HG03575 (cell line): ENCODE measurements around the gene CDH8.

ENCODE experiments used
- ATAC-seq: cut with Tn5 transposase; IDR thresholded peaks from one replicate; pipeline ENCODE4 v1.9.1; 2021; ENCODE audit not compliant: unreplicated experiment, insufficient number of reproducible peaks, low FRiP score; ENCODE audit errors: extremely low read depth

The CDH8 gene, protein sequence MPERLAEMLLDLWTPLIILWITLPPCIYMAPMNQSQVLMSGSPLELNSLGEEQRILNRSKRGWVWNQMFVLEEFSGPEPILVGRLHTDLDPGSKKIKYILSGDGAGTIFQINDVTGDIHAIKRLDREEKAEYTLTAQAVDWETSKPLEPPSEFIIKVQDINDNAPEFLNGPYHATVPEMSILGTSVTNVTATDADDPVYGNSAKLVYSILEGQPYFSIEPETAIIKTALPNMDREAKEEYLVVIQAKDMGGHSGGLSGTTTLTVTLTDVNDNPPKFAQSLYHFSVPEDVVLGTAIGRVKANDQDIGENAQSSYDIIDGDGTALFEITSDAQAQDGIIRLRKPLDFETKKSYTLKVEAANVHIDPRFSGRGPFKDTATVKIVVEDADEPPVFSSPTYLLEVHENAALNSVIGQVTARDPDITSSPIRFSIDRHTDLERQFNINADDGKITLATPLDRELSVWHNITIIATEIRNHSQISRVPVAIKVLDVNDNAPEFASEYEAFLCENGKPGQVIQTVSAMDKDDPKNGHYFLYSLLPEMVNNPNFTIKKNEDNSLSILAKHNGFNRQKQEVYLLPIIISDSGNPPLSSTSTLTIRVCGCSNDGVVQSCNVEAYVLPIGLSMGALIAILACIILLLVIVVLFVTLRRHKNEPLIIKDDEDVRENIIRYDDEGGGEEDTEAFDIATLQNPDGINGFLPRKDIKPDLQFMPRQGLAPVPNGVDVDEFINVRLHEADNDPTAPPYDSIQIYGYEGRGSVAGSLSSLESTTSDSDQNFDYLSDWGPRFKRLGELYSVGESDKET

DNA sequence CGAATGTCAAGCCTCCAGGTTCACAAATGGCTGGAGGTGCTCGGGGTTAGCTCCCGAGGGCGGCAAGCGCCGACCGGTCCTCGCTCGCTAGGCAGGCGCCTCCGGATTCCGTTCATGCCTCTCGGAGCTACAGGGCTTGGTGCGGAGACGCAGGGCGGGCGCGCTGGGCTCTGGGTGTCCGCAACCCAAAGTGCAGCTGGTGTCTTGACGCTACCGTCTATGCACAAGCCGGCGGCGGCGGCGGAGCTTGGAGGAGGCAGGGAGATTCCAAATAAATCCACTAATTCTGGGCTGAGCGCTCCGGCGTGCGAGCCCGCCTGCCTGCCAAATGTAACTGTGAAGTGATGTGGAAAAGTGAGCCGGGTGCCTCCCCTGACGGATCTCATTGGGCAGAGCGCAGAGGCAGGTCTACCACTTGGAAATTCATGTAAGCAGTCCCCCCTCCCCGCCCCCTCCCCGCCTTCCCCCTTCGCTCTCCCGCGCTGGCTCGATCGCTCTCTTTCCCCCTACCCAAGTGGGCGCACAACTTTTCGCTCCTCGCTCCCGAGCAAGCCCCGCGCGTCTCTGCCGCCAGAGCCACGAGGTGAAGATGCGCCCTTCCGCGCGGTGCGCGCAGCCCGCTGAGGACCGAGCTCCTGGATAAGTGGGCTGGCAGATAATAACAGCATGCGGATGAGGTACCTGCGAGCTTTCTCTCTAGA lies at the start of gene CDH8:
Gene CDH8, minus strand, starts transcription at position 338 of the 701 bp plus-strand sequence. CDS start 15,035 bp downstream, outside the sequence.
- ATAC-seq = no peak

DNA sequence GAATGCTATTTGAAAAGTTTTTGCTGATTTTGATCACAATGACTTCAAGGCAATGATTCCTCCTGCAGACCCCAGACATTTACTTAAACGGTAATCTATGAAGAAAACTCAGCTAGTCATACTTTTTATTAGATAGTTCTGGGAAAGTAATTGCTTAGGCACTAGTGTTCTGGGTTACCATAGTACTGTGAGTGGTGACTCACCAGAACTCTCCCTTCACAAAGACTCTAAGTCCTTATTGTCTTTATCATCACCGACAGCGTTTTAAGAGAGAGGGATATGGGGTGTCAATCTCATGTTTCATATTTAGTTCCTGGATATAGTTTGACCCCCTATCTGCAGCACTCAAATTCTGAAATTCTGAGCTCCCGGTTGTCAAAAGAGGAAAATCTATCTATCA lies 43.0 kb upstream of the CDH8 start:
- no peak for ATAC-seq

DNA sequence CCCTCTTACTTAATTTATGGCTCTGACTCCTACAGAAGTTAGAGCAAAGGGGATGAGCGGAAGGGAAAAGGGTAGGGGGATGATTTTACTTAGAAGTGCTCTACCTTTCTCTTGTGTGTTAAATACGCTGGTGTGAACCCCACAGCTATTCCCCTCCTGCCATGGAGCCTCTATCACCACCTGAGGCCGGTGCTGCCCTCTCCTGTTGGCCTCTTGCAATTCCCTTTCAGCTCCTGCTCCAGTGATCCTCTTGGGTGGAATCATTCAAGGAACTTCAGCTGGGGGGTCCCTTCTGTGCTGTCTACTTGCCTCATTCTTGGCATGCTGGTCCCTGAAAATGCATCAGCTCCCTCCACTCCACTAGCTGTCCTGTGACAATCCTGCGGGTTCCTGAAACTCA lies 41.8 kb upstream of the CDH8 start:
- ATAC-seq = no peak

DNA sequence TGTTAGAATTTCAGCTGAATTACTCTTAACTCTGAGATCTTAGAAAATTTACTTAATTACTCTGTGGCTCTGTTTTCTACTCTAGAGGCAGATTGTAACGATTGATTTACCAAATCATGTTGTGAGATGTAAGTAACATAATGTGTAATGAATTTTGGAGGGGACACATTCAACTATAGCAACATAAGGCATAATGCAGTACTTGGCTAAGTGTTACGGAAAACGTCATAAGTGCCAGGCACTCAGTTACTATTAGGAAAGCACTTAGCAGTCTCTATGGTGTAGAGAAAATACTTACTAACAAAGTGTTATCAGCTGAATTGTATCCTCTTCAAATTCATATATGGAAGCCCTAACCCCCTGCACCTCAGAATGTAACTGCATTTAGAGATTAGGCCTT lies 40.6 kb upstream of the CDH8 start:
- no peak for ATAC-seq

DNA sequence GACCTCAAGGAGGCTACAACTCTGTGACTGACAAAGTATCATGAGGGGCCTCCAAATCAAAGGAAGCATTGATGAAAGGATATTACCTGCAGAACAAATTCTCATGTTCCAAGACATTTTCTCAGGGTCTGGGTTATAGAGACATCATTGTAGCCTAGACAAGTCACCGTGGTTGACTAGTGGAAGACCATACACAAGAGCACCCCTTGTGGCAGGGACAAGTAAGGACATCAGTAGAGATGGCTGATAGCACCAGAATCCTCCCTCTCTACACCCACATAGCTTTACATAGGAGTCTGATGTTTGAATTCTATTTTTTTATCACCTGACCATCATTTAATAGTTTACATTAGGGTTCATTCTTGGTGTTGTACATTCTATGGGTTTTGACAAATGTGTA lies 32.5 kb upstream of the CDH8 start:
- no peak for ATAC-seq

DNA sequence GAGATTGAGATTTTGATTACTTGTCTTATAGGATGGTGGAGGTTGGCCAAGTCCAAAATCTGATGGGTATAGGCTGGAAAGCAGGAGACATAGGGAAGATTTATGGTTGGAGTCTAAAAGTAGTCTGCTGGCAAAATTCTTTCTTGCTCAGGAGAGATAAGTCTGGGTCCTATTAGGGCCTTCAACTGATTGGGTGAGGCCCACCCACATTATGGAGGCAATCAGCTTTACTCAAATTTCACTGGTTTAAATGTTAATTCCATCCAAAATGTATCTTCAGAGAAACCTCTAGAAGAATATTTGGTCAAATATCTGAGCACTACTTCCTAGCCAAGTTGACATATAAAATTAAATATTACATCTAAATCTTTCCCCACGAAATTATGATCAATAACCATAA lies 31.7 kb upstream of the CDH8 start:
- ATAC-seq = no peak

DNA sequence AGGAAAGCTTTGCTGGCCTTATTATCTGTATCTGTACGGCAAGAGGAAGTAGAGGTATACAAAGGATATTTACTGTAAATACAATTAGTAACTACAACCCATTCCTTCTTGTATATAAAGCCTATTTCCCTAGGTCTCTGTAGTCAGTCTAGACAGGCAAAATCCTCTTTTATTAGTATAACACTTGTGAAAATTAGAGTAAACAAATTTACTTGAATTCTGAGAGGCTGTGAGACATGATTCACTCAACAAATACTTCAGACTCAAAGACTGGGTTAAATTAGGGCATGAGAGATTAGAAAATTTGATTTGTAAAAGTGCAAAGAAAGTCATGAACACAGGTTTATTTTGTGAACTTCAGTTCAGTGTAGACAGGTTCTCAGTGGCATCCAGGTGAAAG lies 30.9 kb upstream of the CDH8 start:
- ATAC-seq = no peak

DNA sequence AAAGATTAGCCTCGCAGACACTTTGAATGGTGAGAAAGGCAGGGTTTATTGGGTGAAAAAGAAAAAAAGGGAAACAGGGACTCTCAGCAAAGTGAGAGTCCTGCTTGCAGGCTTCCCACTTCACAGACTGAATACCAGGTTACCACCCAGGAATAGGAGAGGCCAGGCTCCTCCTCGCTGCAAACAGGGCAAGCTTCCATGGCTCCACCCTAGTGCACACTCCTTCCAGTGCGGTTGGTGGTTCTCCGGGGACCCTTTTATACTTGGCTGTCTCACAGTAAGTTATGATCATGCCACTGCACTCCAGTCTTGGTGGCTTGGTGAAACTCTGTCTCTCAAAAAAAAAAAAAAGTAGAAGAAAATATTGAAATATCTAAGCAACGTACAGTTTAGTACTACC lies 30.5 kb upstream of the CDH8 start:
- no peak for ATAC-seq

DNA sequence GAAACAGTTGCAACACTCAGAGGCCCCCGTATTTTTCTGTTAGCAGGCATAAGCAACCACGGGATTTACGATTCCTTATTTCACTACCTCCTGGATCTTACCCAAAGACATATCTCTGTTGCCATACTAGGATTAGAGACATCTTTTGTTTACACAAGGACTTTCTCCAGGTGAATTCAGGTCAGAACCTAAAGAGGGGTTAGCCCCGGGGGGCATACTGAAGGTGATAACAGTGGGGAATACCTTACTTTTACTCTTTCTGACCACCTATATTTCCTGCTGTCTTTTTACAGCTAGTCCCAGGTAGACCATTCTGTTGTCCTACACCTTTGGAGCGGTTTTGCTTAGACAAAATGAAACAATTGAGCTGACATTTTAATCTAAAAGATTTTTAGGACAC lies 27.9 kb upstream of the CDH8 start:
- ATAC-seq = no peak

DNA sequence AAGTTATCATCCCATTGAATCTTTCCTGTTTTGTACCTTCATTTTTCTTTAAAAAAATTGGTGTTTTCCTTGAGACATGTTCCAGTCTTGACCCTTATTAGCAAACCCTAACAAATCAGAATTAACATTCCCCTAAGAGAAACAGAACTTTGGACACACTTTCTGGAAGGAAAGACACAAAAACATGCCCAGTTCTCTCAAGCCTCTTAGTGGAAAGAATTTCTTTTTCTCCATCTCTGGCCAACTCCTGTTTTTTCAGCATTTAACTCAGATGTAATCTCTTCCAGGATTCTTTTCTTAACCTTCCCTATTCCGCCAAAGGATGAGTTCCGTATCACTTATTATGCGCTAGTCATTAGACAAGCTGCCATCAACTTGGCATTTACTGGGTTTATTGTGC lies 23.9 kb upstream of the CDH8 start:
- ATAC-seq = no peak

DNA sequence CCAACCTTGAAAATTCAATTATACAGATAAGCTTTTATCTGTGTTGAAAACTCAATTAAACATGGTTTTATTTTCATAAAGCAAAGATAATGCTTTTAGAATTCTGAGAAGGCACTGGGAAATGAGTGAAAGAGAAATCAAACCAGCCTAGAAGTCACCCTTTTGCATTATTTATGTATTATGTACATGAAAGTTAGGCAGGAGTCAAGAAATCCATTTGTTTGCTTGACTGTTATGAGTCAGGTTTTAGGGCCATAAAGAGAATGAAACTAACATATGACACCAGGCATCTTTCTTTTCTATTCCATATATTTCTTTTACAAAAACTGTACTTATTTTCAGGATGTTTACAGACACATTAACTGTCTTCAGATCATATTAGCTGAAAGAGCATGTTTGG lies 23.3 kb upstream of the CDH8 start:
- ATAC-seq = no peak

DNA sequence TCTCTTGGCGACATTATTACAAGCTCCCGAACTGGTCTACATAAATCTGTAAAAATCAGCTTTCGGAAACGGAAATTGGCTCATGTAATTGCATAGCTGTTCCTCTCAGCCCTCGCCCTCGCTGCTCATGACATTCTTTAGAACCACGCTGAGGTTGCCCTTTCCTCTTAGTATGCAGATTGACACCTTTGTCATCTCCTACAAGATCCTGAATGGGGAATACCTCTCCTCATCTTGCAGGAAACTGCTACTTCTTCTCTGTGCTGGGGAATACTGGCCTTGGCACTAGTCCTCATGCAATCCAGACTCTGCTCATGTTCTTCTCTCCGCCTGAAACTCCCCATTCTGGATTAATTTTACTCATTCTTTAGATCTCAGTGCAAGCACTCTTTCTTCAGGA lies 22.2 kb upstream of the CDH8 start:
- ATAC-seq = no peak

DNA sequence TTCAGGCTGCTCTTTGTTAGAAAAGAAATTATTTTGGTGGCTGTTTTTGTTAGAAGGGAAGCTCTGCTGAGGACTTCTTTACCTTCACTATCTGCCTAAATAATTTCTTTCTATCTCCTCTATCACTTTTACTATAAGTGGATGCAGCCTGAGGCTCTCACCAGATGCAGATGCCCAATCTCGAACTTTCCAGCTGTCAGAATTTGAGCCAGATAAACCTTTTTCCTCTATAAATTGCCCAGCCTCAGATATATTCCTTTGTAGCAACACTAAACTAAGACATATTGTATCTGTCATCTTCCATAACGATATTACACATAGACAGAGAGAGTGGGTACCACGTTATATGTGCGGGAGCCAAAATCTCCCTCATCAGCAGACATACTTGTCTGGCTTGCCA lies 15.7 kb upstream of the CDH8 start:
- ATAC-seq = no peak

DNA sequence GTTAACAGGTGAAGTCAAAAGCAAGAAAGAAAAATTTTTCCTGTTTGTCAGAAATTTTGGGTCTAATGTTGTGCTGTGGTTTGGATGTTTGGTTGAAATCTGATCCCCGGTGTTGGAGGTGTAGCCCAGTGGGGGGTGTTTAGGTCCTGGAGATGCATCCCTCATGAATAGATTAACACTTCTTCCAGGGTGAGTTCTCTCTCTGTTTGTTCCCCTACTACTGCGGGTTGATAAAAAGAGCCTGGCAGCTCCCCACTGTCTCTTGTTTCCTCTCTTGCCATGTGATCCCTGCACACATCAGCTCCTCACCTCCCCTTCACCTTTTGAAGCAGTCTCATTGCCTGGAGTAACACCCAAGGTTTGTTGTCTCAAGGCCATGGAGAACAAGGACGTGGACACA lies 14.6 kb upstream of the CDH8 start:
- ATAC-seq = no peak

DNA sequence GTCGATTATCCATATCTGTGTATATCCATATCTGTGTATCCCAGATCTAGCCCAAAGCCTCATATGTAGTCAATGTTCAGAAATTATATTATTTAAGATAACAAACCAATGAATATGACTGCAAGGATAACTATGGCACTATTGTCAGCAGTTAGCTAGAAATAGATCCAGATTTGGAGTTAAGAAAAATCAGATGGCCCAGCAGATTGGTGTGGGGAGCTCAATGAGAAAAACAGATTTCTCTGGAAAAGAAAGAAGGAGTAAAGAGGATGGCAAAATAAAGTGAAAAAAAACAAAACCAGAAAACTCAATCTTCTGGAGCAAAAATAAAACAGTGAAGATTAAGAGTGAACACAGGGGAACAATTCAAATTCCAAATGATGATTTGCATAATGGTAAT lies 10.6 kb upstream of the CDH8 start:
- no peak for ATAC-seq

DNA sequence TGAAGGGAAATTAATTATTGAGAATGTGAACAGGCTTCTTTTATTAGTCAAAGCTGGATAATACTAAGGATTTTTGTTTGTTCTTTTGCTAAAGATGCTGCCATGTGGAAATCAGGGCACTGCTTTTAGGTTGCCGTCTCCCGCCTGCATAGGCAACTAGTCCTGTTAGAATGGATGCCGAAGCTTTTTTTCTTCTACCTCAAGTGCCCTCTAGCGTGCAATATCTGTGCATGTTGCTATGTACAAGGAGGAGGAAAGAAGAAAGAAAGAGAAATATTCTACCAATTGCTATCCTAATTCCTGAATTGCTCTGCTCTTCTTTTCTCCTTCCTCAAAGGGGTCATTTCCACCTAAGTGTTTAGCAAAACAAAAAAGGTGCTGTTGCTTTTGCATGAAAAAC lies 5.2 kb upstream of the CDH8 start:
- ATAC-seq = no peak

DNA sequence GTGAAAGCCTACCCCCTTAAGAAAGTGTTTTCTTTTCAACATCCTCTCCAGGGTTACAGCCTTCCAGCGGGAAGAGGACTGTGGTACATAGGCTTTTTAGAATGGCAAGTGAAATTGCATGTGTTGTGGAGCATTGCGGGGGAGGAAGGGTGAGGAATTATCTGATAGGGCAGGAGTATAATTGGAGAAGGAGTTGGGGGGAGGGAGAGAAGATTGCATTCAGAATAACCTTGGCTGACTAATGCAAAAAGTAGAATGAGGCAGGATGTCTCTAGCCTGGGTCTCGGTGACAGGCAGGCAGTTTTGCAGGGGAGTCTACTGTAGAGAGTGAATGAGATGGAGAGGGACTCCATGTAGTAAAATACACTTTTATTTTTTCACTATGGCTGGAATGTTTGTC lies 2.4 kb upstream of the CDH8 start:
- no peak for ATAC-seq

DNA sequence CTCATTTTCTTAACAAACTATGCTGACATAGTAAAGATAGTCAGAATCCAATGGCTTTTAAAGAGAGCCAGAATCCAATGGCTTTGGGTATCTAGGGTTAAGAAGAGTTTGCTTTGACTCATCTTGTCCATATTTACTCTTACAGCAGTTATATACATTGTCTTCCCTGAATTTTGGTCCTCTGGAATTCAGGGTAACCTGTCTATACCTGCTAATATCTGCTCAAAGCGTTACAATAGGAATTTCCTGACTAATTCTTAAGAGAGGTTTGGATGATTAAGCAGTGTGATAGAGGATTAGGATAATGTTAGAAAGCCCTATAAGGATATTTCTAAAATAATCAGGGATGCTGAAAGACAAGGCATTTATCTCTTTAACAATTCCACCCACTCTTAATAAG lies 2.0 kb upstream of the CDH8 start:
- ATAC-seq = no peak

DNA sequence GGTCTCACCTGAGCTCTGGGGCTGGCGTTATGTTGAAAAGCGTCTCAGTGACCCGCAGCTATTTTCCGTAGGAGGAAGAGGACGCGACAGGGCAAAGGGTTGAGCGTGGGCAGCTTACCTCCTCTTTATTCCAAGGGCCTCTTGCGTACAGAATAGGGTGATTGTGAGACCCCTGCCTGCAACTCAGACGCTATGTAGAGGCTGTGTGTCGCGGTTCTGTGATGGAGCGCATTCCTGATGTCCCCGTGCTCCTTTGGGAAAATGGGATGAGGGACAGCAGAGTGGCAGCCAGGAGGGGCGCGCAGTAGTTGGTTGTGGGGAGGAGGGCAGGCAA lies 531 bp upstream of the CDH8 start:
- ATAC-seq = no peak
